Prostate gland (tissue), 2 donors: Measurements from ENCODE around the gene CADPS2. TPM values are rescaled to one million over a fixed set of nuclear protein-coding genes. Genes with fewer than 3 reads are reported as not detected.

Source experiments
- DNase-seq: peaks from one replicate; pipeline ENCODE4 v3.0.0-alpha.2; 2019; ENCODE audit warnings: low spot score
- H3K27ac ChIP-seq, 2 donors: fragments of 200-600 bp; sonication (generic); 2 replicates each; pipeline ENCODE4 v1.5.1; 2017 to 2019
- H3K27me3 ChIP-seq: fragments of 200-600 bp; sonication (generic); replicated peaks from 2 replicates; pipeline ENCODE4 v1.5.1; 2019; ENCODE audit not compliant: insufficient read depth
- H3K36me3 ChIP-seq, 2 donors: fragments of 200-600 bp; sonication (generic); 1 replicate in 1 of 2; 2 replicates in 1 of 2; pipeline versions ENCODE4 v1.5.1 to v1.8.1; 2017 to 2019
- H3K4me1 ChIP-seq: fragments of 200-600 bp; sonication (generic); replicated peaks from 2 replicates; pipeline ENCODE4 v1.5.1; 2019
- H3K4me3 ChIP-seq, 2 donors: fragments of 200-600 bp; sonication (generic); 2 replicates each; pipeline ENCODE4 v1.5.1; 2017 to 2019
- H3K9me3 ChIP-seq: fragments of 200-600 bp; sonication (generic); 2 replicates; pipeline ENCODE4 v1.5.1; 2017
- CTCF ChIP-seq, 4 experiments: fragments of 200-600 bp in 2 of 4; fragments of 450-650 bp in 2 of 4; sonication (generic) in 2 of 4; IDR thresholded peaks; 1 replicate in 3 of 4; 2 replicates in 1 of 4; pipeline ENCODE4 v1.5.1; 2016 to 2019; ENCODE audit warnings: antibody characterized with exemption in 4 of 4, mild to moderate bottlenecking in 2 of 4, moderate library complexity in 2 of 4
- POLR2A ChIP-seq: fragments of 450-650 bp; IDR thresholded peaks from one replicate; pipeline ENCODE4 v1.6.1; 2016; ENCODE audit warnings: antibody characterized with exemption, mild to moderate bottlenecking
- POLR2AphosphoS5 ChIP-seq: sonication (generic); formaldehyde crosslinking; IDR thresholded peaks from one replicate; pipeline ENCODE4 v1.6.1; 2017; ENCODE audit warnings: antibody characterized with exemption
- WGBS: methylation state at CpG from one replicate; pipeline ENCODE4 v1.1.5; 2018; 5-methylcytosine and 5-hydroxymethylcytosine counted together
- intact Hi-C: fragments of 100-400 bp; cut with DNase I; formaldehyde crosslinking; loops from one replicate; pipeline ENCODE4 v1.14.2; 2022
- total RNA-seq, 2 donors: library from RNA; depleted of rRNA; stranded (reverse); fragments of >200 nt; gene quantifications; one replicate each; pipeline ENCODE4 v1.1.0, GENCODE V29; 2016

Gene CADPS2
- total RNA-seq, 2 donors from 2014 or later = 22.2 to 50.4 TPM

GRCh38 chr7:122310119-122311021 is 575.9 kb downstream of the CADPS2 start:
- DNase-seq = no peak
- TF ChIP-seq POLR2A (no peak), POLR2AphosphoS5 (no peak), CTCF (IDR thresholded peaks at IDR 0.05) (no peak)
- Histone ChIP-seq H3K27ac (no peak overlapping the region), H3K4me3 (peak overlapping the region; percentile 12 to 21), H3K36me3 (no peaks in the 10 kb centered on the region), H3K9me3 (no peaks in the 10 kb centered on the region), H3K27me3 (peaks cover 43% of the 10 kb centered on the region), H3K4me1 (no peaks in the 10 kb centered on the region)
- intact Hi-C loops = no loop called here
- 4% methylated on average over 61 of the region's 61 CpGs for WGBS

- Histone ChIP-seq H3K36me3 (no peaks in the 10 kb centered on the region), H3K27ac (no peak overlapping the region), H3K9me3 (no peaks in the 10 kb centered on the region), H3K4me1 (peaks cover 4% of the 10 kb centered on the region), H3K27me3 (peaks cover 39% of the 10 kb centered on the region), H3K4me3 (no peak overlapping the region)
- no peak for DNase-seq
- intact Hi-C loops = no loop called here
- no peak for TF ChIP-seq POLR2AphosphoS5
- no peak for TF ChIP-seq CTCF (IDR thresholded peaks at IDR 0.05)
- no peak for TF ChIP-seq POLR2A
- WGBS = 44% methylated on average over 3 of the region's 3 CpGs
Measured at GRCh38 chr7:122309421-122309820, 576.8 kb downstream of the CADPS2 start.

- Histone ChIP-seq H3K27me3 (peaks cover 46% of the 10 kb centered on the region), H3K36me3 (no peaks in the 10 kb centered on the region), H3K4me1 (peaks cover 4% of the 10 kb centered on the region), H3K4me3 (no peak overlapping the region), H3K9me3 (no peaks in the 10 kb centered on the region), H3K27ac (no peak overlapping the region)
- 18% methylated on average over 13 of the region's 13 CpGs for WGBS
- intact Hi-C loops = no loop called here
- TF ChIP-seq POLR2AphosphoS5 (no peak), POLR2A (no peak), CTCF (IDR thresholded peaks at IDR 0.05) (no peak)
- DNase-seq = no peak
Measured at GRCh38 chr7:122307228-122307621, 579.0 kb downstream of the CADPS2 start.

DNA sequence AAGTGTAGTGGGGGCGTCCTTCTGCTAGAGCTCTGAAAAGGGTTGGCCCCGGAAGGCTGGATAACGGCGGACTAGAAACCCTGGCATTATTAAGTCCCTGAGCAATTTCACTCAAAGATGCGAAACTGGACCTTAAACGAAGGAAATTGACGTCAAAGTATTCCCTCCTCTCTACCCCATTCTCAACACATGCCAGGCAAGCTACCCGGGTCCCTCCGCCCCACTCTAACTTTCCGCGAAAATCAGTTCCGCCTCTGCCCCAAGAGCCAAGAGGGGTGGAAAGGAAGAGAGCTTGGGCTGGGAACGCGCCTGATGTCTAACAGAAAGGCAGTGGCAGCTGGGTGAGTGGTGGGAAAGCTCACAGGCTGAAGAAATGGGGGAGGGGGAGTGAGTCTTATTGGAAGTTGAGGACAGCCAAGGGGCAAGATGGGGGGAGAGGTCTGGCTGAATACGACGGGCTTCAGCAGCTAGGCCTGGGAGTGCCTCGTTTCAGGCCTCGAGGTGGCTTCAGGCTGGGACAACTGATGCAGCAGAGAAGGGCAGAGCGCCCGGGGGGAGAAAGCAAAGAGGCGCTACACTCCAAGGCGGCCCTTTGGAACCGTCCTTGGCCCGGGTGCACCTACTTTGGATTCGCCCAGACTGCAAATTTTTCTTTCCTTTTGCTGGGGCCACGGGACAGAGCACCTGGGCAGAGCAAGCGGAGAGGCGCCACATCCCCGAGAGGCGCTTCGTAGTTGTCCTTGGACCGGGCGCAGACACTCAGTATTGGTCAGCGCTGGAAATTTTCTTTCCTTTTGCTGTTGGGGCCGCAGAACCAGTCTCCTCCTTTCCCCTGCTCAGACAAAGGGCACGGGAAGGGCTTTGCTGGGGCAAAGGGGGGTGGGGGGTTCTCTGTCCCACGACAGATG is 579.7 kb downstream of the CADPS2 start:
- WGBS = 13% methylated on average over 37 of the region's 37 CpGs
- H3K36me3 ChIP-seq = no peaks in the 10 kb centered on the region
- H3K27me3 ChIP-seq = peaks cover 52% of the 10 kb centered on the region
- TF ChIP-seq POLR2AphosphoS5 = no peak
- no peak for TF ChIP-seq CTCF (IDR thresholded peaks at IDR 0.05)
- no peak for TF ChIP-seq POLR2A
- H3K27ac ChIP-seq = no peak overlapping the region
- no peak for DNase-seq
- H3K4me1 ChIP-seq = peaks cover 4% of the 10 kb centered on the region
- H3K4me3 ChIP-seq = no peak overlapping the region
- H3K9me3 ChIP-seq = no peaks in the 10 kb centered on the region
- intact Hi-C loops = no loop called here
